HG03159 (cell line): ENCODE results near the gene ITSN2.
"Not testable (repeated sequence)": the region's sequence is repeated elsewhere in the genome, so short reads cannot be mapped to it uniquely, and the experiment has no call there.

ENCODE experiments used
- ATAC-seq: cut with Tn5 transposase; IDR thresholded peaks from one replicate; pipeline ENCODE4 v1.9.1; 2021; ENCODE audit warnings: mild to moderate bottlenecking, moderate library complexity; ENCODE audit not compliant: unreplicated experiment

ITSN2 gene

GRCh38 chr2:24221343-24222050, 138.8 kb downstream of the ITSN2 start:
- ATAC-seq: no peak

GRCh38 chr2:24220554-24221291, 139.6 kb downstream of the ITSN2 start:
- ATAC-seq: no peak

- ATAC-seq: peak; percentile 97
These were observed 145.5 kb downstream of the ITSN2 start for GRCh38 chr2:24214880-24215279.

GRCh38 chr2:24211408-24211807, 148.9 kb downstream of the ITSN2 start:
- ATAC-seq: no peak

- ATAC-seq: no peak
These were observed 149.6 kb downstream of the ITSN2 start for GRCh38 chr2:24210723-24211122.

- ATAC-seq: no peak
These were observed 150.3 kb downstream of the ITSN2 start for GRCh38 chr2:24210106-24210455.

GRCh38 chr2:24209389-24210105, 150.8 kb downstream of the ITSN2 start:
- ATAC-seq: no peak

- no peak for ATAC-seq
These were observed 151.8 kb downstream of the ITSN2 start for GRCh38 chr2:24208490-24208889.

GRCh38 chr2:24207359-24207758, 153.0 kb downstream of the ITSN2 start:
- ATAC-seq: no peak

- no peak for ATAC-seq
These were observed 153.6 kb downstream of the ITSN2 start for GRCh38 chr2:24206714-24207113.

- no peak for ATAC-seq
These were observed 154.1 kb downstream of the ITSN2 start for GRCh38 chr2:24206242-24206641.

GRCh38 chr2:24205131-24205530, 155.2 kb downstream of the ITSN2 start:
- ATAC-seq: no peak

- no peak for ATAC-seq
These were observed 155.8 kb downstream of the ITSN2 start for GRCh38 chr2:24204505-24204904.

GRCh38 chr2:24203787-24204150, 156.6 kb downstream of the ITSN2 start:
- ATAC-seq: no peak

GRCh38 chr2:24203029-24203786, 157.1 kb downstream of the ITSN2 start:
- no peak for ATAC-seq

- no peak for ATAC-seq
These were observed 159.5 kb downstream of the ITSN2 start for GRCh38 chr2:24200799-24201198.

- no peak for ATAC-seq
These were observed 160.3 kb downstream of the ITSN2 start for GRCh38 chr2:24199968-24200590.

GRCh38 chr2:24197213-24197612, 163.1 kb downstream of the ITSN2 start:
- not testable (repeated sequence) for ATAC-seq

GRCh38 chr2:24191848-24192247, 168.5 kb downstream of the ITSN2 start:
- no peak for ATAC-seq

- no peak for ATAC-seq
These were observed 169.2 kb downstream of the ITSN2 start for GRCh38 chr2:24191156-24191555.

- ATAC-seq: no peak
These were observed 169.8 kb downstream of the ITSN2 start for GRCh38 chr2:24190503-24190902.
